Measurements from ENCODE around the gene CKB. TPM values are rescaled to one million over a fixed set of nuclear protein-coding genes. Genes with fewer than 3 reads are reported as not detected.
A peak's percentile ranks its signal among the peaks of the same experiment; 100 is the strongest.

The CKB gene
- polyA plus RNA-seq, 2 of the 4 experiments (the other 2 are of a cell fraction): 52.3 to 79.8 TPM

DNA sequence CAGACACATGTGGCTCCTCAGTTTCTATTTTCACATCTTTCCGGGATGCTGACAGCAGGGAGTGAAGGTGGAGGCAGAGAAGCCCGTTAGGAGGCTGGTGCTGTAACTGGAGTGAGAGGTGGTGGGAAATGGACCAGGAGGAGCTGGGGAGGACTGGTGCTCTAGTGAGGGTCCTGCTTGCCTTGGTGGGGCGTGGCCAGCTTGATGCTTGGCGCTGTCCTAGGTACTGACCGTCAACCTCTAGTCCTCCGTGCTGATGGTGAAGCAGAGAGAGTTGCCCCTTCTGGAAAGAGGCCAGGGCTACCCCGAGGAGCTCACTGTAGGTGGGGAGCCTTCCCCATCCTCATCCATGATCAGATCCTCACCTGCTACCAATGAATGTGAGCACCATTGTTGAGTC lies 7.8 kb upstream of the CKB start:
- ChIA-PET CTCF (interaction anchor here (1.2 to 28.8 kb wide), 3 partner anchors 11 to 31 kb away, joined by 3 to 489 read pairs (median 184); partner anchors contain the start of gene CKB), POLR2A (interaction anchor here (3.1 kb wide), 1 partner anchor 10 kb away, joined by 22 read pairs; no protein-coding TSS in a partner anchor)
- DNase-seq (ENCODE audit: low read depth in 1 of 2, low spot score in 1 of 2) (no peak), FAIRE-seq (no peak), ATAC-seq (no peak)
- H3K4me1 ChIP-seq: peaks cover 39% of the 10 kb centered on the region
- H3K9me3 ChIP-seq: no peaks in the 10 kb centered on the region
- peak overlapping the region; percentile 100; the same call in 2 of the 3 replicates for H3K4me3 ChIP-seq
- TF ChIP-seq ZNF302 (CRISPR knock-in tag; IDR thresholded peaks at IDR 0.05) (no peak), REST (IDR thresholded peaks at IDR 0.05) (peak; percentile 88)
- H3K4me2 ChIP-seq: peak overlapping the region; percentile 99
- 93% methylated on average over 4 of the region's 7 CpGs for WGBS (ENCODE audit: missing lambda C conversion rate)
- no peak overlapping the region for H3K27ac ChIP-seq

- DNase-seq (ENCODE audit: low read depth in 1 of 2, low spot score in 1 of 2) (no peak), ATAC-seq (peak in 1 of 2 experiments; percentile 7; a peak in 1 of 6 replicates), FAIRE-seq (no peak)
- CTCF ChIA-PET: interaction anchor here (1.0 to 28.8 kb wide), 5 partner anchors 11 to 424 kb away, joined by 3 to 489 read pairs (median 11); partner anchors contain the start of gene CKB
- Histone ChIP-seq H3K4me3 (peak overlapping the region; percentile 100), H3K4me1 (peaks cover 46% of the 10 kb centered on the region), H3K9me3 (no peaks in the 10 kb centered on the region), H3K4me2 (peak overlapping the region; percentile 99), H3K27ac (peak overlapping the region; percentile 94 to 97)
- no peak for TF ChIP-seq RARB (CRISPR knock-in tag; IDR thresholded peaks at IDR 0.05)
- TF ChIP-seq, protein P1, sequence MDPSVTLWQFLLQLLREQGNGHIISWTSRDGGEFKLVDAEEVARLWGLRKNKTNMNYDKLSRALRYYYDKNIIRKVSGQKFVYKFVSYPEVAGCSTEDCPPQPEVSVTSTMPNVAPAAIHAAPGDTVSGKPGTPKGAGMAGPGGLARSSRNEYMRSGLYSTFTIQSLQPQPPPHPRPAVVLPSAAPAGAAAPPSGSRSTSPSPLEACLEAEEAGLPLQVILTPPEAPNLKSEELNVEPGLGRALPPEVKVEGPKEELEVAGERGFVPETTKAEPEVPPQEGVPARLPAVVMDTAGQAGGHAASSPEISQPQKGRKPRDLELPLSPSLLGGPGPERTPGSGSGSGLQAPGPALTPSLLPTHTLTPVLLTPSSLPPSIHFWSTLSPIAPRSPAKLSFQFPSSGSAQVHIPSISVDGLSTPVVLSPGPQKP (IDR thresholded peaks at IDR 0.05; ENCODE audit: low read depth, low read length): no peak
- TF ChIP-seq PHF8 (IDR thresholded peaks at IDR 0.05; ENCODE audit: borderline replicate concordance, low read depth): peak; percentile 36; the same call in 1 of the 2 replicates
- TF ChIP-seq HOXB13 (CRISPR knock-in tag; IDR thresholded peaks at IDR 0.05; ENCODE audit: low read depth): no peak
- TF ChIP-seq HMGXB4 (CRISPR knock-in tag; IDR thresholded peaks at IDR 0.05; ENCODE audit: borderline replicate concordance): no peak
- TF ChIP-seq RCOR1 (IDR thresholded peaks at IDR 0.05; ENCODE audit: low read depth, low read length): no peak
- no peak for TF ChIP-seq ESRRA (IDR thresholded peaks at IDR 0.05; ENCODE audit: borderline replicate concordance, low read length)
- 0 out of 2 replicates have a peak, but pooled peaks have one; percentile 72 for TF ChIP-seq KDM5A (IDR thresholded peaks at IDR 0.05)
- no peak for TF ChIP-seq ZNF302 (CRISPR knock-in tag; IDR thresholded peaks at IDR 0.05)
- TF ChIP-seq CEBPB (IDR thresholded peaks at IDR 0.05): no peak
- 47% methylated on average over 37 of the region's 42 CpGs for WGBS (ENCODE audit: missing lambda C conversion rate)
- POLR2A ChIA-PET: interaction anchor here (1.0 to 3.1 kb wide), 2 partner anchors 9 to 11 kb away, joined by 6 to 22 read pairs; no protein-coding TSS in a partner anchor
Observed at GRCh38 chr14:103529383-103530365, 7.0 kb upstream of the CKB start.

All from A549 (cell line).